Middle frontal gyrus (tissue), 1 donor: ENCODE results near the gene LRRC8B.
"Not testable (repeated sequence)": the region's sequence is repeated elsewhere in the genome, so short reads cannot be mapped to it uniquely, and the experiment has no call there.

Experiments used
- DNase-seq: peaks from one replicate; pipeline ENCODE4 v3.0.0-alpha.2; 2015; ENCODE audit warnings: low spot score; ENCODE audit errors: extremely low spot score

Gene LRRC8B

DNA sequence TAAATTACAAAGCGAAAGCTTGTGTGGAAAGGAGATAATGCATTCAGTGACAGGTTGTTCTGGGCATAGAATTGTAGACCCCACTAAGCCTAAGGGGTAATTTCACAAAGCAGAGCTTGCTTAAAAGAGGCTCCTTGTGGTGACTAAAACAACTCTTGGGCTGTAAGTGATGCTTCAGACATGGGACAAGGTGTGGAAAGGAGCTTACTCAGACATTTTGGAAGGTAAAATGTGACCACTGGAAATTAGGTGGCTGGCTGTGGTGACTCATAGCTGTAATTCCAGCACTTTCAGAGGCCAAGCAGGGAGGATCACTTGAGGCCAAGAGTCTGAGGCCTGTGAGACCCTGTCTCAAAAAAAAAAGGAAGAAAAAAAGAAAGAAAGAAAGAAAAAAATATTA is 57.2 kb downstream of the LRRC8B start:
- no peak for DNase-seq

DNA sequence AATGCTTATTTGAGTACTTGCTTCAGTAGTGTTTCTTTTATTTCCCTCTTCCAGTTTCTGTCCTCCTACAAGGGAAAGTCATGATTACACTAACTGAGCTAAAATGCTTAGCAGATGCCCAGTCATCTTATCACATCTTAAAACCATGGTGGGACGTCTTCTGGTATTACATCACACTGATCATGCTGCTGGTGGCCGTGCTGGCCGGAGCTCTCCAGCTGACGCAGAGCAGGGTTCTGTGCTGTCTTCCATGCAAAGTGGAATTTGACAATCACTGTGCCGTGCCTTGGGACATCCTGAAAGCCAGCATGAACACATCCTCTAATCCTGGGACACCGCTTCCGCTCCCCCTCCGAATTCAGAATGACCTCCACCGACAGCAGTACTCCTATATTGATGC is 57.9 kb downstream of the LRRC8B start:
- DNase-seq: no peak

DNA sequence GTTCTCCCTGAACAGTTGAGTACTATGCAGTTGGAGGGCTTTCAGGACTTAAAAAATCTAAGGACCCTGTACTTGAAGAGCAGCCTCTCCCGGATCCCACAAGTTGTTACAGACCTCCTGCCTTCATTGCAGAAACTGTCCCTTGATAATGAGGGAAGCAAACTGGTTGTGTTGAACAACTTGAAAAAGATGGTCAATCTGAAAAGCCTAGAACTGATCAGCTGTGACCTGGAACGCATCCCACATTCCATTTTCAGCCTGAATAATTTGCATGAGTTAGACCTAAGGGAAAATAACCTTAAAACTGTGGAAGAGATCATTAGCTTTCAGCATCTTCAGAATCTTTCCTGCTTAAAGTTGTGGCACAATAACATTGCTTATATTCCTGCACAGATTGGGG is 59.6 kb downstream of the LRRC8B start:
- DNase-seq: no peak

DNA sequence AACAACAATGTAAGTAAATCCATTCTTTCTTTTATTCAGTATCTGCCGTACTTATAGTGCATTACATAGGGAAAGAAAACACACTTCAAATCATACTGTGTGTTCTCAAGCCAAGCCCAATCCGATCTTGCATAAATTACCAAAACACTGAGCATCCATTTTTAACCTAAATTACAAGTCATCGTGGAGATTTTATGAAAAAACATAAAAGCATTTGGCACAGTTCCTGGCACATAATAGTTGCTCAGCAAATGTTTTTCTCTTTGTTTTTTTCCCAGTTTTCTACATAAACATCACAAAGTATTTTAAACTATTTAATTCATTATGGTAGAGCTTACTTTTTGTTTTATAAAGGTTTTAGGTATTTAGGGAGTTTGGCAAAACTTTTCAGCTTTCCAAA is 60.2 kb downstream of the LRRC8B start:
- DNase-seq: no peak

DNA sequence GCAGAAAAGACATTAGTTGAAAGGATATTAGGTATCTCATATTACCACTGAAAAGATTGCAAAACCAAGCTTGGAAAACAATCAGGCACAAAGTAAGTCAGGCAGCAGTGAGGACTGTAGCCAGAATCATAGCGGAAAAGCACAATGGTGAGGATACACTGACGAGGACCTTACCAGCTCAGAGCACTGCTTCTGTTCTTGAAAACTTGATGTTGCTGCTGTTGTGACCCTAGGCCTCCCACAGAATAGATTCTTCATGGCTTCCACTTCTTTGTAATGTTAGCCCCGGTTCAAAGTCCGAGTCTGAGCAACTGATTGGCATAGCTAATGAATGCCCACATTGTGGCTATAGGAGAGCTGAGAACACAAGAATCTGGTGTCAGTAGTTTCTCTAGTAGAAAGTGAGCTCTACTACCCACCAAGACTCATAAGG is 63.1 kb downstream of the LRRC8B start:
- no peak for DNase-seq

DNA sequence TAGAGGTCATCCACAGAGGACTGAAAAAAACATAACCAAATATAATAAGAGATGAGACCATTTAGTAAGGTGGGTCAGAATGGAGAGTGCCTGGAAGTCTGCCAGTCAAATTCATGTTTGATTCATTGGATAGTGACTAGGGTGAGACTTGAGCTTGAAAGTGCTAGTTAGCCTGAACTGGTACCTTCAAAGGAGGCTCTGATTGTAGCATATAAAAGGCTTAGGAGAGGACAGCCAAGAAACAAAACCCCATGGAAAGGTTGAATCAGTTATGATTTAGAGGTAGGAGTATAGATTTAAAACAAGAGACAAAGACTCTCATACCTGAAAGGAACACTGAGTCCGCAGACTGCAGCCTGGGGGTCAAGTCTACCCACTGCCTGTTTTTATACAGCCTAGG is 63.9 kb downstream of the LRRC8B start:
- DNase-seq: no peak

DNA sequence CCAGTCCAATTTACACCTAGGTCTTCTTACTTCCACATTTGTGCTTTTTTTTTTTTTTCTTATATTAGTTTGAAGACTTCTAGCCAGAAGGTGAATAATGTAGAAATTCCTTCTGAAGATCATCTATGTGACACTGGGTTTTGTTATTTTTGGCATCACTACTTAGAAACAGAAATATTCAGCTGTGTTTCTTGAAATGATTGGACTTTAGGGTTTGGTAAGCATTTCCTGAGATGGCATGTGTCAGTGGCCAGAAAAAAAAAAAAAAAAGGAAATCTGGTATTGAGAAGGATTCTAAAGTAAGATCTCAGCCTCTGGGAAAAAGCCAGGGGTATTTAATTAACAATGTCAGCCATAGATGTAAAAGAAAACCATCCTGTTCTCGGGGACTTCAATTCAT is 64.9 kb downstream of the LRRC8B start:
- no peak for DNase-seq

DNA sequence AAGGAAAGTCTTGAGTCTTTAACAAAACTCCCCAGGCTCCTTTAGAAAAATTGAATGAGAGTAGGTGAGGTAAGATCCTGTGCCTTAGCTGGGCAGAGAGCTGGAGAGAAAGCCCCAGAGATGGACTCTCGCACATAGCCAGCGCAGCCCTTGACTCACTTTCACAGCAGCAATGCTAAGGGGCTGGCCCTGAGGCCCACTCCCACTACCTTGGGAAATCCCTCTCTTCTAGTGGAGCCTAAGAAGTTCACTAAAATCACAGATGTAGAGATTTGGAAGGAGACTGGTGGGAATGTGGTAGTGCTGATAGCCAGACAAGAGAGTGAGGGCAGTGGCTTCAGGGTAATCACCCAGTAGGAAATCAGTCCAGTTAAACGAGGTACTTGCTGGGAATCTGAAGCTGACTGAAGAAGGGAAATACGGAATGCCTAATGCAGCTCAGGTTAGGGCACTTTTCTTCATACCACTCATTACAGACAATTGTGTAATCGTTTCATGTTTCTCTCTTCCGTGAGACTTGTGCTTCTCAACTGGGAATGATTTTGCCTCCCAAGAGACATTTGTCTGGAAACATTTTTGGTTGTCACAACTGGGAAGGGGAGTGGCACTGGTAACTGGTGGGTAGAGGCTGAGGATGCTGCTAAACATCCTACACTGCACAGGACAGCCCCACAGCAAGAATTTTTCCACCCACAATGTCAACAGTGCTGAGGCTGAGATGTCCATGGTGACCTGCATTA is 65.9 kb downstream of the LRRC8B start:
- DNase-seq: no peak

DNA sequence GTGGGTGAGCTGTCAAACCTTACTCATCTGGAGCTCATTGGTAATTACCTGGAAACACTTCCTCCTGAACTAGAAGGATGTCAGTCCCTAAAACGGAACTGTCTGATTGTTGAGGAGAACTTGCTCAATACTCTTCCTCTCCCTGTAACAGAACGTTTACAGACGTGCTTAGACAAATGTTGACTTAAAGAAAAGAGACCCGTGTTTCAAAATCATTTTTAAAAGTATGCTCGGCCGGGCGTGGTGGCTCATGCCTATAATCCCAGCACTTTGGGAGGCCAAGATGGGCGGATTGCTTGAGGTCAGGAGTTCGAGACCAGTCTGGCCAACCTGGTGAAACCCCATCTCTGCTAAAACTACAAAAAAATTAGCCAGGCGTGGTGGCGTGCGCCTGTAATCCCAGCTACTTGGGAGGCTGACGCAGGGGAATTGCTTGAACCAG is 68.3 kb downstream of the LRRC8B start:
- DNase-seq: not testable (repeated sequence)

DNA sequence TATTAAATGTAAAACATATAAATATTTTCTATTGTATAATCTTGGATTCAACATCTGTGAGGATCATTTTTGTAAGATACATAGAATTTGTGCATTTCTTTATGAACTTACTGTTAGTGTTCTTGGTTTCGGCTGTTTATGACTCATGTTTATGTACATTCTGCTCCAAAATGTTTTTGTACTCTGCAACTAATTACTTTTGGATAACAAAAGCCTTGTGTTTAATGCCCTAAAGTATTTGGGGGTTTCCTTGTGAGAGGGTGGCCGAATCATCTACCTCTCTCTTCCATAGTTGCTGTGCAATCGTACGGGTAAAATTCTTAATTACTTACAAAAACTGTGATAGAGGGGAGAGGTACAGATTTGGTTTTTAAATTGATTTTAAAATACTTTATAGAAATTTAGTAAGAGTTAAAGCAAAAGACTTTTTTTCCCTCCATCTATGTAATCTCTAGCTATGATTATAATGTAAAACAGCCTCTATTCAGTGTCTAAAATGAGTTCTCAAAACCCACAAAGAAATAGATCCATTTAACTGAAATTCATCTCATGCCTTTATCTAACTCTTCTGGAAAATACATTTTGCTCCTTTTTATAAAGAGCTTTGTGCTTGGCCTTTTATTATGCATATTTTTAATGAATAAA is 69.6 kb downstream of the LRRC8B start:
- no peak for DNase-seq

DNA sequence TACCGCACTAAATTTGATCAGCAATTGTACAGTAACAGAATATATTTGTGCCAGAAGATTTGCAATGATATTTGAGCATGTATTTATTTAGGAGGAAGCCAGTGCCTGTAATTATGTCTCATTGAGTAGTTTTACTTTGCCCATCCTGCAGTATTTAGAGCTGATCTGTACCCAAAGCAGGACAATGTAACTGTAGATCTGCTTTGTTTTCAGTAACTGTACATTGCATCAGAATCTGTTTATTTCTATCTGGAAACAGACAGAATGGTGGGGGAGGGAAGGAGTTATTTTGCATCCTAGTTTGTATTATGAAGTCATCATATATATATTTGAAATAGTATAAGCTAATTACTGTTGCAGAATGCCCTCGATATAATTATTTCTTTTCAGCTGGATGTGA is 72.1 kb downstream of the LRRC8B start:
- no peak for DNase-seq

DNA sequence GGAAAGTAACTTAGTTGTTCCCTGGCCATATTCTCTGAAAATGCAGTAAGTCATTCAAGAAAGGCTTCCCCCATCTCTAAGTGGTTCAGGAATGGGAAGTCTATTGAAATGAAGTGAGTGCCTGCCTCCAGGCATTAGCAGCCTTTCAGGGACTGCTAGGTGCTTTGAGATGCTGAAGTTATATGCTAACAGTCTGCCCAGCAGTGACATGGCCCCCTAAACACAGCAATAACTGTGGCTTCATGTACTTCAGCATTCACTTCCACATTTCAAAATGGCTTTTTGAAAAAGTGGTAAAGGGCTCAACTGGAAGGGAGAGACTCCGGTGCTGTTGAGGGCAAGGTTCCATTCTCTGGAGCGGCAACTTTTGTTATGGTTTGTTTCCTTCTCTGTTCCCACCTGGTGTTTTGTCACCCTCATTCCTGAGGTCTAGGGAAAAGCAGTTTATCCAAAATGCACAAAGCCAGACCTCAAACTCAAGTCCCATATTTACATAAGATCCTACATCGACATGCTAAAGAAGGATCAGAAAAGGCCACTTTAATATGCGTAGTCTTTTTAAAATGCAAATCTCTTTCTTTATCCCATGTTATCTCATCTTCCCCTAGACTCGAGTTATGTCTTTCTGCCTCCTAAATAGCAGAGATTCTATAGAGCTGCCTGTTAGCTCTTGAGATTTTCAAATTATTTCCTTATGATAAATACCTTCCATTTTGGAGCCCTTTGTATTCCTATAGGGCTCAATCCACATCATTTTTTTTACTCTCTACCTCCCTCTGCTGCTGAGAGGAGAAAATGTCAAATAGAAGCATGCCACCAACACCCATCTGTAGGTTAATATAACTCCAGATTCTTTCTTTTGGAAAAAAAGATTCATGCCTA is 74.1 kb downstream of the LRRC8B start:
- DNase-seq: no peak

DNA sequence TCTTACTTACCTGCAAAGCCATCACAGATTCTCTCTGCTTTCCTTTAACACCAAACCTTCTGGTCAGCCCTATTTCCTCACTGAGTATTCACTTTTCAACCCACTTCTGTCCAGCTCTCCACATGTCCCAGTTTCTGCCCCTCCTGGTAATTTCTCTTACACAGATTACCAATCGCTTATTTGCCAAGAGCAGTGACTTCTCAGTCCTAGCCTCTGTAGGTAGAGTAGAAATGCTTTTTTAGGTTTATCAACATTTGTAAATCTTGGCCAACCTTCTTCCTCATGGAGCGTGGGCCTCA is 74.7 kb downstream of the LRRC8B start:
- DNase-seq: no peak

DNA sequence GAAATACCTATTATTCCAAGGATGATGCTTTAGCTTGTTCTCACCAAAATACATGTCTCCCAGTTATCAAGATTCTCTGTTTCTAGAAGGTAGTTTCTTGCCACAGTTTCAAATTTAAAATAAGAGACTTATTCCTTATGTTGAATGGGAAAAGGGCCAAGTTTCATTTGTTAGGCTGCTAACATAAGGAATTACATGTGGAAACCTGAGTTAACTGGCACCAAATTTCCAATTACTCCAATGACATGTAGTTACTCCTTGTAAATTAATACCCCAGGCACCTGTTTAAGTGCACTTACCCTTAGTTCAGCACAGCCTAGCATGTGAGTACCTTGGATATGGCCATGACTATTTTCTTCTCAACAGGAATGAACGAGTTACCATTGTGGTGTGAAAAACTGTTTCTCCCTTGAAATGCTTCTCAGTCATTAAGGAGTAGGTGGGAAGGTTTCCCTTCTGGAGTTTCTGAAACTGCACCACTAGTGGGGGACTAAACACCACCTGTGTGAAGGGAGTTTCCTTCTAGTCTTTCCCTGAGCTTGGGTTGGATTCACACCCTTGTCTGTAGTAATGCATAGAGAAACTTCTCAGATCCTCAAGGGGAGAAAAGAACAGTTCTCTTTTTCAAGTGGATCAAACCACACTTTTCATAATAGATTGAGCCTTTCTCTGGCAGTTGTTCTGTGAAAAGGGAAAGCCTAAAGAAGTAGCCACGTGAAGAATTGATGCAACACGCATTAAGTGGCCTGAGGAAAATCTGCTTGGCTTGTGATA is 76.0 kb downstream of the LRRC8B start:
- DNase-seq: no peak

DNA sequence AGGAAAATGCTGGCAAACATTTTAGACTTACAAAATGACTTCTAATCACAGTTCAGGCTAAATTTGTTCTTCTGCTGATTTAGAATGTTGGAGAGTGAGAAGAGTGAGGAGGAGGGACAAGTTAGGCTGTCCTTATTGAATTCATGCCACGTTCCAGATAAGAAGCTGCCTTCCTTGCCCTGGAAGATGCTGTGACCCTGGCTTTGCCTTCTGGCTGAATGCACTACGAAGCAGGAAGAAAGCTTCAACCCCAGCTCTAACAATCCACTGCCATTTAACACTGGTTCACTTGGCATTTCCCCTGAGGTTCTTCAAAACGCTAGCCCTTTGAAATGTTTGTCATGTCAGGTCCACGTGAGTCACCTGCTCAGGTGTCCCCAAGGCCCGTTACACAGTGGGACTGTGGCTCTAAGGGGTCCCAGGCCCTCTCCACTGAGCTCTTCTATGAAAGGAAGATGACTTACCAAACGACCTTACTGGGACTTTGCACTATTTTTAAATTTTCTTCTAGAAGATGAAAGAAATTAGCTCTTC is 78.3 kb downstream of the LRRC8B start:
- no peak for DNase-seq

DNA sequence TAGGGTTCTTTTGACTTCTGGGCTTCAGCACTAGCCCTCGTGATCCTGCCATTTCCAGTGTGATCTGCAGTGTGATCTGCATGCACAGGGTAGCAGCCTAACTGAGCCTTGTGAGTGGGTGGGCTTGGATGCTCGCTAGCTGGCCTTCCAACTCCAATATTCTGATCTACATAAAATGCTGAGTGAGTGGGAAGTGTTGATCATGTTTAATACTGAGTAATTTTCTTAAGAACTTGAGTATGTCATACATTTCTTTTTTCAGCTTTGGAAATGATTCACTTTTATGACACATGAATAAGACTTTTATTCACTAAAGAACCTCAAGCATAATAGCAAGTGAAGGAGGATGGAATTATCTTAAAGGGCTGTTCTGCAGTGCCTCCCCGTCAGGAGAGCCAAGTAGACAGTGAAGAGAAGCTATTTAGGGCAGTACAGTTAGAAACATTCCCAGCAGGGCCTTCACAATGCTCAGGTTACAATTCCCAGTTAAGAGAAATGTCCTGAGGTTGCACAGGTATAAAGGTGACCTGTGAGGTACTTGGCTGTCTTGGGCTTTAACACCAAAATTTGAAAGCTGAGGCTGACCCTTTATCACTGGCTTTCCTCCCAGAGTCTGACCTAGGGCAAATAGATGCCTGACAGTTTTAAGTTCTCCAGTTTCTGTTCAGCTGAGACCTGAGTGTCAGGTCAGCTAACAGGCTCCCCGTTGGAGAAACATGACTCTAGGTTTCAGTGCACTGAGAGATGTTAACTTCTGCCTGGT is 79.2 kb downstream of the LRRC8B start:
- no peak for DNase-seq

DNA sequence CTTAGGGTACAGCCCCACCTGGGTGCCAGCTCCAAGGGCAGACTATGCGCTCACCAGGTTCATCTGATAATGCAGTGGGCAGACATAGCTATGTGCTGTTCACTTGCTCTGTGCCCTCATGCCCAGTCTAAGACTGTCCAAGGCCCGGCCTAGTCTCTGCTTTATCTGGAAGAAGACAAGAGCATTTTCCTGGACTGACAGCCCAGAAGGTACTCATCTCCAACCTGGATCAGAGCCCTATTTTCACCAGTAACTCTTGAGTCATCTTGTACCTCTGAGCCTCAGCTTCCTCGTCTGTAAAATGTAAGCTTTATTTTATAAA is 79.7 kb downstream of the LRRC8B start:
- DNase-seq: no peak

DNA sequence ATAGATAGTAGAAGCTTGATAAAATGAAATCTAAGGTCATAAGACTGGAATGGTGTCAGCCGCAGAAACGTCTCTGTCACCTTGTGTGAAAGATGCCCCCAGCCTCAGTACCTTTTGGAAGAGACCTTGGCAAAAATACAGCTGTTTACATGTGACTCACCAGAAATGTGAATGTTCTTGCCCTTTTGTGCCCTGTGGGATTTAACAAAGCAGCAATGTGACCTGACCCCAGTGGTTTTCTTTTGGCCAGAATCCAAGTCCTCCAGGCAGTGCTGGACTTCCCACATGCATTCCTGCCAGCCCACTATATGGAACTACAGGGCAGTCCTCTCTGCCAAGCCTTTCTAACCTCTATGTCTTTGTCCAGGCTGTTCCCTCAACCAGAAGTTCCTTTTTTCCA is 81.1 kb downstream of the LRRC8B start:
- no peak for DNase-seq

DNA sequence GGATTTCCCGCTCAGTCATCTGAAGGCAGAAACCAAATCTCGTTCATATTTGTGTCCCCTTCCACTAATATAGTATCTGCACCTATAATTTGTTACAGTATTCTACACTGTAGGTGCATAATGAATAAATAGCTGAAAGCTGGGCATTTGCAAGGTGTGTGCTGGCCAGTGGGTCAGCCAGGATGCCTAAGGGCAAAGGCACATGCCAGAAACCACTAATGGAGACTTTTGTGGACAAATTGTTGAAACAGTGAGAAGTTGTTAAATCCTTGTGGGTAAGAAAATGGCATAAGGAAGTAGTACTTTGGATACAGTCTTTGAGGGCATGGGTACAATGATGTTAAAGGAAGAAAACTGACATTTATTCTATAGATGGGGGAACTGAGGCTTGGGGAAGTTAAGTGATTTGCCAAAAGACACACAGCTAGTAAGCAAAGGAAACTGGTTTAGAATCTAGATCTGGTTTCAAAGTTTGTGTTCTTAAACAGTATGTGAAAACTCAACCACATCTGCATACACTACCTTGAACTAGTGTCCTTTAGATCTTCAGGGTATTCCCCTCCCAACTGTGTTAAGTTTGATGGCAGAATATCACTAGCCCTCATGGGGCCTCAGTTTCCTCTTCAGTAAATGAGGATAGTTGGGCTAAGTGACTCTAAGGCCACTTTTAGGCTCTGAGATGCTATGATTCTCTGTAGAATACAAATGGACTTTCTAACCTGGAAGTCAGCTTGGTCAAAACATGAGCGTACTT is 81.8 kb downstream of the LRRC8B start:
- DNase-seq: no peak

DNA sequence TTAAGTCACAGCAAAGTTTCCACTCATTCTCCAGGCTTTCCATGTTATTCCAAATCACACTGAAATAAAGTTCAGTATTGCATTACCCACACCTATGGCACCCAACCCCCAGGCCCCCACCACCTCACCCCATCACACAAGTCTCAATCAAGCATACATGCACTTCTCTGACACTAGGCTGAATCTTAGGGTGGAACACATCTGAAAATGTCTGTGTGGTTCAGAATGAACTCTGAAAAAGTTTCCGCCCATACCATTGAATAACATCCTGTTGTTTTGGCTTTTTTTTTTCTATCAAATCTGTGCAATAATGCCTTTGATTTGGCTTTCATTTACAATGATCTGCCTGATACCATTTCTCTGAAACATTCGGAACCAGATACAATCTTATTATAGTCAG is 82.5 kb downstream of the LRRC8B start:
- DNase-seq: no peak
